Mucosa of gallbladder (tissue), 1 donor: Measurements from ENCODE around the gene ZNF609. TPM values are rescaled to one million over a fixed set of nuclear protein-coding genes. Genes with fewer than 3 reads are reported as not detected.

Source experiments
- DNase-seq: peaks from one replicate; pipeline ENCODE4 v3.0.0-alpha.2; 2020; ENCODE audit warnings: low spot score
- total RNA-seq: library from RNA; stranded (reverse); gene quantifications from one replicate; pipeline ENCODE4 v1.2.1, GENCODE V29; 2021
- donor health status: DM: no; HTN: no; CAD: no.

ZNF609 gene
- total RNA-seq, 1 donor from 2014 or later = 36.3 TPM

- no peak for DNase-seq
These were observed 84.1 kb downstream of the ZNF609 start for GRCh38 chr15:64544450-64544849.

- no peak for DNase-seq
These were observed 86.9 kb downstream of the ZNF609 start for GRCh38 chr15:64547275-64547674.

- no peak for DNase-seq
These were observed 87.9 kb downstream of the ZNF609 start for GRCh38 chr15:64548235-64548634.

- no peak for DNase-seq
These were observed 89.5 kb downstream of the ZNF609 start for GRCh38 chr15:64549860-64550259.

- DNase-seq = no peak
These were observed 92.0 kb downstream of the ZNF609 start for GRCh38 chr15:64552281-64552948.

GRCh38 chr15:64558460-64559179, 98.2 kb downstream of the ZNF609 start:
- DNase-seq = no peak

GRCh38 chr15:64559243-64559642, 98.9 kb downstream of the ZNF609 start:
- no peak for DNase-seq

- no peak for DNase-seq
These were observed 100.1 kb downstream of the ZNF609 start for GRCh38 chr15:64560501-64560900.

GRCh38 chr15:64560998-64561397, 100.6 kb downstream of the ZNF609 start:
- DNase-seq = no peak

- DNase-seq = no peak
These were observed 101.7 kb downstream of the ZNF609 start for GRCh38 chr15:64562003-64562640.

- DNase-seq = no peak
These were observed 105.7 kb downstream of the ZNF609 start for GRCh38 chr15:64566102-64566501.

GRCh38 chr15:64566629-64567427, 106.5 kb downstream of the ZNF609 start:
- DNase-seq = no peak

GRCh38 chr15:64568765-64569164, 108.4 kb downstream of the ZNF609 start:
- no peak for DNase-seq

- DNase-seq = peak; percentile 25
These were observed 111.5 kb downstream of the ZNF609 start for GRCh38 chr15:64571857-64572291.

GRCh38 chr15:64572856-64573255, 112.5 kb downstream of the ZNF609 start:
- DNase-seq = no peak

- DNase-seq = no peak
These were observed 114.1 kb downstream of the ZNF609 start for GRCh38 chr15:64574301-64575017.

GRCh38 chr15:64580696-64581407, 120.5 kb downstream of the ZNF609 start:
- no peak for DNase-seq

- DNase-seq = no peak
These were observed 121.0 kb downstream of the ZNF609 start for GRCh38 chr15:64581408-64581761.

- no peak for DNase-seq
These were observed 121.8 kb downstream of the ZNF609 start for GRCh38 chr15:64582202-64582601.

GRCh38 chr15:64583519-64583918, 123.1 kb downstream of the ZNF609 start:
- DNase-seq = no peak

GRCh38 chr15:64583983-64584382, 123.6 kb downstream of the ZNF609 start:
- no peak for DNase-seq
